Astrocyte of the hippocampus (primary cell): ENCODE measurements around the gene ADGRA1.
"Not testable (repeated sequence)": the region's sequence is repeated elsewhere in the genome, so short reads cannot be mapped to it uniquely, and the experiment has no call there.

Source experiments
- DNase-seq: peaks from one replicate; pipeline ENCODE4 v3.0.0; 2011; ENCODE audit warnings: low read depth, low spot score

The ADGRA1 gene

DNA sequence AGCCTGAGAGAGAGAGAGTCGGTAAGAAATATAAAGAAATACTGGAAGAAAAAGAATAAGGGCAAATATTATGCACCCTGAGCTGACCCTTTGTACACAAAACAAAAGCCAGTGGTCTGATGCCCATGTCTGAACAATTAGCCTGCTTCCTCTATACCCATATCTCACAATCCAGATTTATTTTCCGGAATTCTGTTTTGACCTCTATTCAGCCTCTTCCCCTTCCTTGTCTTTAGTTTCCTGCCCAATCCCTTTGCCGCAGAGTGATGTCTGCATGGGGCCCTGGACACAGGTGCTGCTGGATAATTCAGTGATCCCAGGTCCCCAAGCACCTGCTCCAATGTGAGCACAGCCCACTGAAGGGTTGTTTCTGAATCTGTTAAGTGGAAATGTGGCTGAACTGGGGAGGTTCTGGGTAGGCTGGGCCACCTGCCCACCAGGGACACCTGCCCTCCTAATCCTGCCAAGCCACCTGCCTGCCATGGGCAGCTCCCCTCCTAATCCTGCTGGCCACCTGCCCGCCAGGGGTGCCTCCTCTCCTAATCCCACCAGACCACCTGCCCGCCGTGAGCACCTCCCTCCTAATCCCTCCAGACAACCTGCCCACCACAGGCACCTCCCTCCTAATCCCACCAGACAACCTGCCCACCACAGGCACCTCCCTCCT lies 23.0 kb downstream of the ADGRA1 start:
- no peak for DNase-seq

DNA sequence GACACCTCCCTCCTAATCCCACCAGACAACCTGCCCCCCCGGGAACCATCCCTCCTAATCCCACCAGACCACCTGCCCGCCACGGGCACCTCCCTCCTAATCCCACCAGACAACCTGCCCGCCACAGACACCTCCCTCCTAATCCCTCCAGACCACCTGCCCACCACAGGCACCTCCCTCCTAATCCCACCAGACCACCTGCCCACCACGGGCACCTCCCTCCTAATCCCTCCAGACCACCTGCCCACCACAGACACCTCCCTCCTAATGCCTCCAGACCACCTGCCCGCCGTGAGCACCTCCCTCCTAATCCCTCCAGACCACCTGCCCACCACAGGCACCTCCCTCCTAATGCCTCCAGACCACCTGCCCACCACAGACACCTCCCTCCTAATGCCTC lies 23.9 kb downstream of the ADGRA1 start:
- DNase-seq = not testable (repeated sequence)

- no peak for DNase-seq
Observed at GRCh38 chr10:133113146-133113830, 25.6 kb downstream of the ADGRA1 start.

- no peak for DNase-seq
Observed at GRCh38 chr10:133113847-133114246, 26.1 kb downstream of the ADGRA1 start.

DNA sequence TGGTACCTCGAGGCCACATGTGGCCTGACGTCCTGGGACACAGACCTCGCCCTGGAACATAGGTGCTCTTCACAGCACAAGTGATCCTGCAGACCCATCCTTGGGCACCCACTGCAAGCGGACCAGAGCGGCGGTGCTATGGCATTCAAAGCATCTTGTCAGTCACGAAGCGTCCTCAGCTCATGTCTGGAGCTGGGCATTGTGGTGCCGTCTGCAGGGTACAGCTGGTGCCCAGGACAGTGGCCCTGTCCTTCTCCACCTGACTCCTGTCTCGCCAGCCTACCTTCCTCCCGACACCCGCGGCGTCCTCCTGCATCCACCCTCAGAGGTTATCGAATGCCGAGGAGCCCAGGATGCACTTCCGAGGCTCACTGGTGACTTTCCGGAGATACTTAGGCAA lies 26.5 kb downstream of the ADGRA1 start:
- no peak for DNase-seq

GRCh38 chr10:133114726-133115452 lies 27.2 kb downstream of the ADGRA1 start:
- DNase-seq = no peak

DNA sequence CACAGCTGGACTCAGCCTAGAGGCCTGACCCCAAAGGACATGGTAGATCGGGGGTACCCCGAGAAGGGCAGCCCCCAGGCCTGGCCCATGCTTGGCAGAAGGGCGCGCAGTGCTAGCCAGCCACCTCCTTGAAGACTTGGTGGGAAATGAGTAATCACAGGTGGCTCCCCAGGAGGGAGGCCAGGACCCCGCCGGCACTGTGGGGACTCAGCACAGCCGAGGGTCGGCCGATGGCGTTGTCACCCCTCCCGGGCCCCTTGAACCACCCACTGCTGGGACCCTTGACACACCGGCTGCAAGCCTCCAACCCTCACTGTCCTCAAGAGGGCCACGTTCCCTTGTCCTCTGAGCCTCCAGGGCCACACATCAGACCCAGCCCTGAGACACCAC lies 27.7 kb downstream of the ADGRA1 start:
- no peak for DNase-seq

GRCh38 chr10:133115976-133116375 lies 28.3 kb downstream of the ADGRA1 start:
- no peak for DNase-seq

DNA sequence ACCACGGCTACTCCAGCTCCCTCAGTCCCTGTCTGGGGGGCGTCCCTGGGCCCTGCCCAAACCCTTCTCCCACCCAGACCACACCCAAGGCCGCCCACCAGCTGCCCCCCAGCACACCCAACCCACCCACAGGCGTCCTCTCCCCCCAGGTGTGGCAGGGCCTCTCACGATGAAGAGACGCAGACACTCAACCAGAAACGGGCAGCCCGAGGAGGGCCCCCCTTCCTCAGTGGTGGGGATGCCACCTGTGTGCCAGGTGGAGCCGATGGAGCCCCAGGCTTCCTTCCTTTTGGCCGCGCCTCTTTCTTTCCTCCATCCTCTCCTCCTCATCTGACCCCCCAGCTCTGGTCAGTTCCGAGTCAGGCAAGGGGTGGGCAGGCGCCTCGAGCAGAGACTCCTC lies 28.7 kb downstream of the ADGRA1 start:
- DNase-seq = no peak

DNA sequence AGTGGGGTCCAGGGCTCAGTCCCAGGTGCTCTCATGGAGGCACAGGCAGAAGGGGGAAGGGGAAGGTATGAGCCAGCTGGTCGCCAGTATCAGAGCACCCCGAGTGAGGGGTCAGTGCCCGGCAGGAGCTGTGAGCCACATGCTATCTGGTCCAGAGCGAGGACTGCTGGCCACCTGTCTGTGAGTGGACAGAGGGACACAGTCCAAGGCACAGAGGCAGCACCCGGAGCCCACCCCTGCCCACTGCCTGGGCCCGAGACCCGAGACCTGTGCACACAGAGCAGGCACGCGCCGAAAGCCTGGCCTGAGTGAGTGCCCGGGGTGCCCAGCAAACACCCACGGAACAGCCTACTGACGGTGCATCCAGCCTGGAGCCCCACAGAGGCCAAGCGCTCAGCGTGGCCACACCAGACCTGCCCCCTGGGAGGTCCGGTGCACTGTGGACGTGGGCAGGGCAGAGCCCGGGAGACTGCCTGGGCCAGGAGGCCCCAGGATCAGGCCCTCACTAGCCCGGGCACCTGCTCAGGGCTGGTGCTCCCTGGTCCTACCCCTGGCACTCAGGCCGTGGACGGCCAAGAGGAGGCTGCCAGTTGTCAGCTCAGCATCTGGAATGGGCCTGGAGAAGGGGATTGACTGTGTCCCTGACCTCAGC lies 29.4 kb downstream of the ADGRA1 start:
- no peak for DNase-seq

- no peak for DNase-seq
Observed at GRCh38 chr10:133117688-133118071, 30.0 kb downstream of the ADGRA1 start.

DNA sequence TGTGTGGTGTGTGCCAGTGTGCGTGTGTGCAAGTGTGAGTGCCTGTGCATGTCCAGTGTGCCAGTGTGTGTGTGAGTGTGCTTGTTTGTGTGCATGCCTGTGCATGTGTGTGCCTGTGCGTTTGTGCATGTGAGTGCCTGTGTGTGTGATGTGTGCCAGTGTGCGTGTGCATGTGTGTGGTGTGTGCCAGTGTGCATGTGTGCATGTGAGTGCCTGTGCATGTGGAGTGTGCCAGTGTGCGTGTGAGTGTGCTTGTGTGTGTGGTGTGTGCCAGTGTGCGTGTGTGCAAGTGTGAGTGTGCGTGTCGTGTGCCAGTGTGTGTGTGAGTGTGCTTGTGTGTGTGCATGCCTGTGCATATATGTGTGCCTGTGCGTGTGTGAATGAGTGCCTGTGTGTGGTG lies 33.8 kb downstream of the ADGRA1 start:
- no peak for DNase-seq

DNA sequence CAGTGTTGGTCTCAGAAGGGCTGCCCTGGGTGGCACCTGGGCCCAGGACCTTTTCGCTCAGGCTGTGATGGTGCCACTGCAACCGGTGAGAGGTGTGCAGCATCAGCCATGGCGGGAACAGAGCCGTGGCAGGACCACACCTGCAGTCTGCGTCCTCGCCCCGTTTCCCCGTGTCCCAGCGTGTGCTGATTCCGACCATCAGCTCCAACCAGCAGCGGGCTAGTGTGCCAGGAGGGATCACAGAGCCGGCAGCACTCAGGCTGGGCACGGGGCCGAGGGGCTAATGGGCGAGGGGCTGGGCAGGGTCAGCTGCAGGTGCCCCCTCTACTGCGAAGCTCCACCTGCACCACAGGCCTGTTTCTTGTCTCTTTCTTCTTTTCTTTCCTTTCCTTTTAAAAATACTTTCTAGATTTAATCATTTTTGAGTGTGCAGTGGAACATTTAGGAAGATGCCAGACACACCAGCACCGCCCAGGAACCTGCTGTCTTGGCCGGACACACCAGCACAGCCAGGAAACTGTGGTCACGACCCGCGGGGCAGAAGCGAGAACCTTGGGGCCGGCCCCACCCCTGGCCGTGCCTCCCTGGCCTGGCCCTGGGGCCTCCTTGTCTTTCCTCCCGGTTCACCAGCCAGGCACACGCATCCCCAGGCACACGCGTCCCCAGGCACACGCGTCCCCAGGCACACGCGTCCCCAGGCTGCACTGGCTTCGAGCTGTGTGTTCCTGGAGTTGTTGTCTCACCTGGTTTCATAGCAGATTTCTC lies 34.6 kb downstream of the ADGRA1 start:
- DNase-seq = no peak

DNA sequence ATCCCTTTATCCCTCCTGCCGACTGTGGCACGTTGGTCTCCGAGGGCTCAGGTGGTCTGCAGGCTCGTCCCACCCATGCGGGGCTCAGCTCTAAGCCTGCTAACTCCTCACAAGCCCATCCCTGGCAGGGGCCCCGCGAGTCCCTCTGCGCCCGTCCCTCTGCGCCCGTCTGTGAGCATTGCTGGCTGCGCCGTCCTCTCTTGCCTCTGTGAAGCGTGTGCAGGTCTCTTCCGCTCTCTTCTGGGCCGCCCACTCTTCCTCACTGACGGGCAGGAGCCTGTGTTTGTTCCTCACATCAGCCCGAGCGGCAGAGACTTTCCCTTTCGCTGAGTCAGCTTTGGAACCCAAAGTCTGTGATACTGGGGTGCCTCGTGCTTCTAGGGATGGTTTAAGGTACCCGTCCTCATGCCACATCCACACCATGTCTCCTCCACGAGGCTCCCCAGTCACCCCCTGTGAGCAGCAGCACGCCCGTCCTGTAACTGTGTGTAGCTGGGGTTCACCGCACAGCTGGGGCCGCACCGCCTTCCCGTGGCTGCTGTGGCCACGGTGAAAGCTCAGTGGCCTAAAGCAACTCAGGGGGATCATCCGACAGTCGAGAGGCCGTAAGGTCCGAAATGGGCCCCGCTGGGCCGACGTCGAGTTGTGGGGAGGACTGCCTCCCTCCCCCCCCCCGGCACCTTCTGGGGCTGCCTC lies 35.5 kb downstream of the ADGRA1 start:
- no peak for DNase-seq

- DNase-seq = no peak
Observed at GRCh38 chr10:133123746-133124356, 36.1 kb downstream of the ADGRA1 start.

DNA sequence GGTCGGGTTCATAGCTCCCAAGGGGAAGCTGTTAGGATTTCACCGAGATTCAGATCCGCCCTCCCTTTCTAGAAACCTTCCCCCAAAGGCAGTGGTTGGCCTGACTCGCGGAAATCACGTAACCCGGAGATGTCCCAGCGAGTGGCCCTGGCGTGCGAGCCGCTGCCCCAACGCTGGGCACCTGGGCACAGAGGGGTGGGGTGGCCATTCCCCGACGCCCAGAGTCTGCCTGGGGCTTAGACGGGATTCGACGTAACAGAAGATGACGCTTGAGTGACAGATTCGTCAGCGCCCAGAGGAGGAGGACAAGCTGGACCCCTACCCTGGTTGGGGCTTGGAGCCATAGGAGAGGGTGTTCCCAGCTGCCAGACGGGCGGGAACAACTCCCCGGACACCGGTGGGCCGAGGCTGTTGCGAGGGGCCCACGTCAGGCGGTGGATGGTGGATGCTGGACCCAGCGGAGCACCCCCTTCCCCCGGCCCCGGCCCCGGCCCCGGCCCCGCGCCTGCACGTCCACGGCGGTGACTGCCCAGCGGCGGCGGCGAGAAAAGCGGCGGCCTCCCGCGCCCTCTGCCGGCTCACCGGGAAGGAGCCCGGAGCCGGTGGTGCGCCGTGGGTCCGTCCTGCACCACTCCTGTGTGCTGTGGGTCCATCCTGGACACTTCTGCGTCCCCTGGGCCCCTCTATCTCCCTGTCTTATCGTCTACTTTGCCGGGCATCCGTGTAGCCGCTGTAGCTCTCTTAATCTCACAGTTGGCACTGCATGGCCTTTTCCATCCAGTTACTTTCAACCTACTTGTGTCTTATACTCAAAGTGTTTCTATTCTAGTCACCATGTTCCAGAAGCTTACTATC lies 36.9 kb downstream of the ADGRA1 start:
- DNase-seq = peak; percentile 60

DNA sequence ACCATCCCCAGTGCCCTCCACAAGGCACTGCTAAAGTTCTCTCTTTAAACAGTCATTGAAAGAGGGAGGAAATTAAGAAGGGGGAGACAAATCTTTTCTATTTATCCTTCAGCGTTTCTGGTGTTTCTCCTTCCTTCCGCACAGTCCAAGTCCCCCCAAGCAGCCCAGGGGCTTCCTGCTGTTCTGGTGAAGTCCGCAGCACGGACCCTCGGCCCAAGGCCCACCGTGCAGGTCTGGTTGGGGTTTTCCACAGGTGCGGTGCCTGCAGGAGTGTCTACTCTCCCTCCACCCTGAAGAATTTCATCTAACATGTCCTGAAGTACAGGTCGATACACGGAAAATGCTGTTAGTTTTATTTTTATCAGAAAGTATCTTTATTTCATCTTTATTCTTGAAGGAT lies 38.2 kb downstream of the ADGRA1 start:
- no peak for DNase-seq

DNA sequence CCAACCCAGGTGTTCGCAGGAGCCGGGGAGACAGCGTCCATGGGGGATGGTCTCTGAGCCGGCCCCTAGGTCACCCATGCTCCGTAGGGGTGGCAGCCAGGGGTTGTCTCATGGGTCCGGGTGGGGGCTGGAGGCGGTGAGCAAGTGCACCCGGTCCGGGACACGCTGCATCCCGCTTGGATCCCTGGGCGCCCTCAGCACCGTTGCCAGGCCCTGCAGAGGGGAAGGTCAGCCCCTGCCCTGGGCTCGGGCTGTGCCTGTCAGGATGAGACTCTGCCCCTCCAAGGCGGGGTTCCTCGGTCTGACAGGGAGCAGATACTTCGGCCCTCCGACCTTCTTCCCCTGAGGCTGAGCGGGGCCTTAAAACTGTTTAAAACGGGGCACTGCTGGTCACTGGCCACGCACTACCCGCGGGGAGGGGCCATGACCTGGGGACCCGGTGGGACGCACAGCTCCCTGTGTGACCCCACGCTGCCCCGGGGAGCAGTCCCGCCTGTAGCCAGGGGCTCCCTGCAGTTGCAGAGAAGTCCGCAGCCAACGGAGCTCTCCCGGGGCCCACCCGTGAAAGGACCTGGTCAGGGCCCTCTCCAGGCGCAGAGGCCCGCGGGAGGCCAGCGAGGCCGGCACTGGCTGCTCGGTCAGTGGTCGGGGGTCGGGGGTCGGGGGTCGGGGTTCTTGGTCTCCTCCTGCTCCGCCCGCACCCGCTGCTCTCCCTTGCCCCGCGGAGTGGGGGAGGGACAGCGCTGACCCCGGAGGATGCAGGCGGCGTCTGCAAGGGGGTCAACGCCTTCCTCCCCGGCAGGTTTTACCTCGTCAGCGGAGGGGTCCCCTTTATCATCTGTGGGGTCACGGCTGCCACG lies 38.9 kb downstream of the ADGRA1 start:
- DNase-seq = no peak
